GM12878 (cell line): ENCODE measurements around the gene TOM1L2.

ENCODE experiments used
- EP300 ChIP-seq, 2 experiments: fragments of 150-350 bp in 1 of 2; IDR thresholded peaks; 2 replicates each; pipeline ENCODE4 v1.6.1; 2011 to 2012; ENCODE audit warnings: low read depth in 2 of 2, low read length in 2 of 2, borderline replicate concordance in 1 of 2, improper control_type of control experiment in 1 of 2, inconsistent platforms in 1 of 2; ENCODE audit not compliant: control insufficient read depth in 1 of 2
- FOS ChIP-seq: IDR thresholded peaks from 3 replicates; pipeline ENCODE4 v1.6.1; 2011; ENCODE audit warnings: borderline replicate concordance; ENCODE audit not compliant: insufficient read length; ENCODE audit errors: extremely low read depth
- IRF4 ChIP-seq: IDR thresholded peaks from 2 replicates; pipeline ENCODE4 v1.6.1; 2011; ENCODE audit warnings: low read depth, low read length
- MTA3 ChIP-seq: IDR thresholded peaks from 2 replicates; pipeline ENCODE4 v1.6.1; 2012; ENCODE audit warnings: low read length, inconsistent platforms, borderline replicate concordance
- MXI1 ChIP-seq: fragments of 150-350 bp; IDR thresholded peaks from 2 replicates; pipeline ENCODE4 v1.6.1; 2011; ENCODE audit warnings: low read depth, mild to moderate bottlenecking, inconsistent platforms, low read length, improper control_type of control experiment
- POLR2A ChIP-seq: IDR thresholded peaks from 2 replicates; pipeline ENCODE4 v1.6.1; 2011; ENCODE audit warnings: low read depth, mild to moderate bottlenecking, low read length
- RB1 ChIP-seq: fragments of 450-650 bp; formaldehyde crosslinking; IDR thresholded peaks from 2 replicates; pipeline ENCODE4 v1.6.1; 2017; ENCODE audit warnings: mild to moderate bottlenecking, borderline replicate concordance
- SREBF2 ChIP-seq: IDR thresholded peaks from 2 replicates; pipeline ENCODE4 v1.6.1; 2012; ENCODE audit warnings: mild to moderate bottlenecking, low read length
- USF2 ChIP-seq: IDR thresholded peaks from 2 replicates; pipeline ENCODE4 v1.6.1; 2011; ENCODE audit warnings: low read depth, low read length, improper control_type of control experiment, borderline replicate concordance
- ZNF217 ChIP-seq: fragments of 450-650 bp; IDR thresholded peaks from 2 replicates; pipeline ENCODE4 v1.6.1; 2017; ENCODE audit warnings: antibody characterized with exemption, mild to moderate bottlenecking
- TF ChIP-seq, protein P1 (sequence below), 3 experiments: IDR thresholded peaks in 2 of 3; conservative IDR thresholded peaks in 1 of 3; 2 replicates each; pipeline ENCODE4 v1.5.1; 2011; ENCODE audit warnings: low read depth in 3 of 3, low read length in 3 of 3, mild to moderate bottlenecking in 3 of 3, control low read depth in 2 of 3, moderate library complexity in 2 of 3, inconsistent platforms in 1 of 3, mixed read lengths in 1 of 3; ENCODE audit not compliant: control insufficient read depth in 2 of 3, insufficient read depth in 1 of 3; ENCODE audit errors: extremely low read depth in 1 of 3

DNA sequence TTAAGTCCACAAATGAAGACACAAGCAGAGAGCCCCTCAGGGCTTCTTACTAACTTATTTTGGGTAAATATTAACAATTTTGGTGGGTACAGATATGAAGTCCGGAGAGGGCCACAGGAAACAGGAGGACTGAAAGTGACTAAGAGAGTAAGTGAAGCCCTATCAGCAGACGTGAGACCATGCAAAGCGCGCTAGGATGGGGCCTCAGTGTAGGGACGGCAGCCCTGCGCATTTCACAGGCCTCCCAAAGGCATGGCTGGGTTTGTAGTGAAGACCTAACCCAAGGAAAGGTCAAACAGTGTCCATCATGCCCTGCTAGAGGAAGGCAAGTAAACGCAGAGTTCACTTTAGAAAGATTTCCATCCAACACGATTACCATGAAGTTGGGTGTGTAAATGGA lies 75.5 kb downstream of the TOM1L2 start:
- no peak for TF ChIP-seq FOS
- TF ChIP-seq, protein P1, sequence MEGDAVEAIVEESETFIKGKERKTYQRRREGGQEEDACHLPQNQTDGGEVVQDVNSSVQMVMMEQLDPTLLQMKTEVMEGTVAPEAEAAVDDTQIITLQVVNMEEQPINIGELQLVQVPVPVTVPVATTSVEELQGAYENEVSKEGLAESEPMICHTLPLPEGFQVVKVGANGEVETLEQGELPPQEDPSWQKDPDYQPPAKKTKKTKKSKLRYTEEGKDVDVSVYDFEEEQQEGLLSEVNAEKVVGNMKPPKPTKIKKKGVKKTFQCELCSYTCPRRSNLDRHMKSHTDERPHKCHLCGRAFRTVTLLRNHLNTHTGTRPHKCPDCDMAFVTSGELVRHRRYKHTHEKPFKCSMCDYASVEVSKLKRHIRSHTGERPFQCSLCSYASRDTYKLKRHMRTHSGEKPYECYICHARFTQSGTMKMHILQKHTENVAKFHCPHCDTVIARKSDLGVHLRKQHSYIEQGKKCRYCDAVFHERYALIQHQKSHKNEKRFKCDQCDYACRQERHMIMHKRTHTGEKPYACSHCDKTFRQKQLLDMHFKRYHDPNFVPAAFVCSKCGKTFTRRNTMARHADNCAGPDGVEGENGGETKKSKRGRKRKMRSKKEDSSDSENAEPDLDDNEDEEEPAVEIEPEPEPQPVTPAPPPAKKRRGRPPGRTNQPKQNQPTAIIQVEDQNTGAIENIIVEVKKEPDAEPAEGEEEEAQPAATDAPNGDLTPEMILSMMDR (IDR thresholded peaks at IDR 0.05 in 2 of 3, conservative IDR thresholded peaks at IDR 0.05 in 1 of 3; ENCODE audit: control insufficient read depth in 2 of 3, extremely low read depth in 1 of 3, insufficient read depth in 1 of 3, low read depth in 3 of 3, low read length in 3 of 3), result no peak
- TF ChIP-seq POLR2A, result no peak
- no peak for TF ChIP-seq USF2
- TF ChIP-seq IRF4, result no peak
- TF ChIP-seq RB1, result no peak
- no peak for TF ChIP-seq EP300 (IDR thresholded peaks at IDR 0.05; ENCODE audit: borderline replicate concordance in 1 of 2, control insufficient read depth in 1 of 2, low read depth in 2 of 2, low read length in 2 of 2)
- no peak for TF ChIP-seq MXI1
- TF ChIP-seq ZNF217, result no peak
- no peak for TF ChIP-seq MTA3
- TF ChIP-seq SREBF2, result no peak
